Activated CD4-positive, alpha-beta T cell treated with anti-CD3 and anti-CD28 coated beads for 24 hours (primary cell): ENCODE measurements around the gene KIAA2012.

ENCODE experiments used
- DNase-seq, 2 donors: peaks; one replicate each; pipeline ENCODE4 v3.0.0-alpha.2; 2020; ENCODE audit warnings: low read depth in 2 of 2

Gene KIAA2012

DNA sequence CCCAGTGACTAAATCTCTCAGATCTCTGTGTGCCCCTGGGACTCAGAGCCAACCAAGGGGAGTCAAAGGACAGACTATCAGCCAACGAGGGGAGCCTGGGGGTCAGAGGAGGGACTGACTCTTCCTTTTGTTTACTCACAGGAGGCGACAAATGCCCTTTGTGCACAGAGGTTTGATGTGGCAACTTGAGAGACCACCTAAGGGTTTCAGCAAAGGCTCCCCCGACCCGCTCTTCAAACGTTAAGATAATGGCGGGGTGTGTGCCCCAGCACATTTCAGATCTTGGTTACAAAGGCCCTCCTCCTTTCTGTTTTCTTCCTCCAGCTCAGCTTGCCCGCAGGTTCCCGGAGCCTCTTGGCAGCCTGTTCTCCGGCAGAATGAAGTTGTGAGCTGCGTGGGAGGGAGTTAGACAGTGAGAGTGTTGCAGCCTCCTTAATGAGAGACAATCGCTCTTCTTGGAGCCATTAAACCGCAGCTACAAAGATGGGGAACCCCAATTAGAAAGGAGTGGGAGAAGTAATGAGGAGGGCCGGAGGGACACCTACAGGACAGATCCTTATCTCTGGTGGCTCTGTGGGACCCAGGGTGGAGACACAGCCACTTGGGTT, 76.2 kb downstream of the KIAA2012 start:
- no peak for DNase-seq

DNA sequence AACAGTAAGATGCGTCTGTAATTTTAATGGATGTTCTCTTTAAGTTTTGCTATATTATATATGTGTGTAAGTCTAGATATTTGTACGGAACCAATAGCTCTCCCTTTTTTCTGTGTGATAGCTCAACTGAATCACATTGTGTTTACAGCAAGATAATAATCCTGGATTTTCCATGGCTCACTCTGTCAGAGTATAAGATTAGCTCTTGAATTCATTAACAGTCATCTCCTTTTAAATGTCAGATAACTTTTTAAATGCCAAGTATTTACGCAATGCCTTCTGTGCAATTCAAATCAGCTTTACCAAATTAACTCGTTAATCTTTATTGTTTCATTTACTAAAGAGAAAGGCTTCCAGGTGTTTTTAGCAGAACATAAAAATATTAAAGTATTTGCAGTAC, 76.9 kb downstream of the KIAA2012 start:
- DNase-seq, result no peak

DNA sequence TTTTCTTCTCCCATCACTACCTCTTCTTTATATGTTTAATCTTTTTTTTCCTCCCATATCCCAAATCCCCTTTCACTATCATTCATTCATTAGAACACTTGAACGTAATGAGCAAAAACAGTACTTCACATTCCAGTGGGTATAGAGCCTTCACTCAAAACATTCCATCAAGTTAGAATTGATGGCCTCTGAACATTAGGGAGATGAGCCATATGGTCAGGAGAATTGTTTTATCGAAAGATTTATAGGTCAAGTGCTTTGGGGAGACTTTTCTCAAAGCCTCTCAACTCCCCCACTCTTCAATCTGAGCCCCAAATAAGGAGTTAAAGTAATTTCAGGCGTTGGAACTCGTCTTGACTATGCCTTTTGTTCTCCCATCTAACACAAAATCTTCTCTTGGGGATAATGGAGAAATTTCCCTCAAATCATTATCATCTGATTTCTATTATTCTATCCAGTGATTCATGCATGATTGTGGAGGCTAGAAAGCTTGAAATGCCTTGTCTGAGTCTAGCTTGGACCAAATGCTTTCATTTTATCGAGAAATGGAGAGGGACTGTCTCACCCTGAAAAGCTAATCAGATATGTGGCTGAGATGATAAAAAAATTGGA, 79.2 kb downstream of the KIAA2012 start:
- no peak for DNase-seq

DNA sequence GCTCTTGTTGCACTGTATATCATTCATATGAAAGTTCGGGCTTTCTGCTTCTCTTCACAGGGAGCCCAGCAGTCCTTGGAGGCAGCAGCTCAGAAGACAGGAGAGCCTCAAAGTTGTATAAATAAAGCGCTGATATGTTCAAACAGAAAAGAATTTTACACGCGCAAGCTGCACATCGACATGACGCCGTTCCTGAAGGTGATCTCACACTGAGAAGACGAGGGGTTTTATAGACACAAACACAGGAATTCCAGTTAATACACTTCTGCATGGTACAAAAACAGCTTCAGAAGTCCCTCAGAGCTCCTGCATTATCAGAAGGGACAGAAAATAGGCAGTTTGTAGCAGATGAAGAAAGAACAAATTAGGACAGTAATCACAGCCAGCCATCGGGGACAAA, 81.6 kb downstream of the KIAA2012 start:
- DNase-seq, result no peak

DNA sequence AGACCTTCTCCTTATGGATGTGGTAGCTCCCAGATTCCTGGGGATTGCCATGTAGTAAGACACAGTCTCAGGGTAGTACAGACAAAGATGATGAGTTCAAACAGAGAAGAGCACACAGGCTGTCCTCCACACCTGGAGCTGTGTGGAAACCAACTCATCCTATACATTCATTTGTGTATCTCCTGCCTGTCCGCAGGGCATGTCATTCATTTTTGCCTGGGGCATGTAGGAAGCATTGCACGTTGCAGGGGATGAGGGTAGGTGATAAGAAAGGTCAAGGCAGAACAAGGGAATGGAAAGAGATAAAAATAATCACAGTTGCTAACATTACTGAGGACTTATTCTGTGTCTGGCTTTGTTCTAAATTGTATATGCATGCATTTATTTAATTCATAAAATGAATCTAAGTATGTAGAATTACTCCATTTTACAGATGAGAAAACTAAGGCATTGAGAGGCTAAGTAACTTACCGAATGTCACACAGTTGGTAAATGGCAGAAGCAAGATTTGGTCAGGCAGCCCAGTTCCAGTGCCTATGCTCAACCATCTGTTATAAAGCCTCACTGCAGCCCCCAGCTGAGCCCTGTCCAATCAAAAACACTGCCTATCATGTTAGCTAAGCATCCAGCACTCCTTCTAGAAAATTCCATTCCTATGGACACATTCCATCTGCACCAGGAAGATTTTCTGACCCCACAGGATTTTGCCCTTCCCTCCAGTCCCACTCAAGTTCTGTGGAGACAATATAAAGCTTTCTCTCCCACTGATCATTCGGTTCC, 84.3 kb downstream of the KIAA2012 start:
- DNase-seq, result no peak

DNA sequence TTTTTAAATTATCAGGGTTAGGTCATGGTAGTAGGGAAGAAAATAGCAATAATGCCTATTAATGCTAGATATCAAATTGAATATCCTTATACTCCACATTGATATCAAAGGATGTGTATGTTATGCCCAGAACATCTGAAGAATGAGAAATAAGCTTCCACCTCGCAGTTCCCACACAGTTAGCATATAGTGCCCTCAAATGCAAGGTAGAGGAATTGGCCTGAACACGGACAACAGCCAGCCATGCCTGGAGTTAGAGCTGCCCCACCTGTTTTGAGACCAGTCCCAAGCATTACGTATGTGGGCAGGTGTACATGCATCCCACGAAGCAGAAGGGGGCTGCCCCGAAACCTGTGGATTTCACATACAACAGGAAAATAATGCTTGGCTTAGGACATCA, 85.7 kb downstream of the KIAA2012 start:
- no peak for DNase-seq

DNA sequence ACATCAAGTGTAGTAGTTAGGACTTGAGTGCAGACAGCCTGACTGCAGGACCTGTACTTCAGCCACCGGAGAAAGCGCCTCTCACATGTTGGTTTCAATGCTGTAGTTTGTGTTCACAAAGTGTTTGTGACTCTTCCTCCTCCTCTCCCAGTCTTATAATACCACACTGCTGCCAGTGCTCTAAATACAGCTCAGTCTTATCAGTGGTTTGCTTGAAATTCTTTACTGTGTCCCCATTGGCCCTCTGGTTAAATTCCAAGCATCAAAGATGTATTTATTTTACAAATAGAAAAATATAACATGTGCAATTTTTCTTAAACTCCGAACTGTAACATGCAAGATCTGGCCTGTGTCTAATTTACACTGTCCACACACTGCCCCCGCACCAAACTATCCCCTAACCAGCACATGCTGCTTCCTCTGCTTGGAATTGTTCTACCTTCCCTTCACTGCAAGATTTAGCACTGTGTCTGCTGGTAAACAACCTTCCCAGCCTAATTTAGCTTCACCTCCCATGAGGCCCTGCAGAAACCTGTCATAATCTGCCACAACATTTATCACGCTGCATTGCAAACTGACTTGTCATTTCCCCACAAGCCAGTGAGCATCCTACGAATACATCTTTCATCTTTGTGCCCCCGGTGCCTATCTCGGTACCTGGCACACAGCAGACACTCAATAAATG, 88.2 kb downstream of the KIAA2012 start:
- DNase-seq, result no peak

DNA sequence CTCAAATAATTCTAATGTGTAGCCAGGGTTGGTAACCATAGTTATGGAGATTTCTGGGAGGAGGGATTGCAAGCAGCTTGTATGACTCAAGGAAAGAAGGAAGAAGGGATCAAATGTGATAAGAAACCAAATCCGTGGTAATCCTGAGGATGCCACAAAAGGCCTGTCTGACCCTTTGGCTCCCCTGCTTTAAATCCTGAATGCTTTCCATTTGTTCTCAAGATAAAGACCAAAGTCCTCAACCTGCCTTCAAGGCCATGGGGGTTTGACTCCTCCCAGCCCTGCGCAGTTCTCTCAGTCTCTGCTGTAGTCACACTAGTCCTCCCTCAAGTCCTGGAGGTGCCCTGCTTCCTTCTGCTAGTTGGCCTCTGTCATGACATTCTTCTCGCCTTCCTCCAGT, 91.4 kb downstream of the KIAA2012 start:
- no peak for DNase-seq

DNA sequence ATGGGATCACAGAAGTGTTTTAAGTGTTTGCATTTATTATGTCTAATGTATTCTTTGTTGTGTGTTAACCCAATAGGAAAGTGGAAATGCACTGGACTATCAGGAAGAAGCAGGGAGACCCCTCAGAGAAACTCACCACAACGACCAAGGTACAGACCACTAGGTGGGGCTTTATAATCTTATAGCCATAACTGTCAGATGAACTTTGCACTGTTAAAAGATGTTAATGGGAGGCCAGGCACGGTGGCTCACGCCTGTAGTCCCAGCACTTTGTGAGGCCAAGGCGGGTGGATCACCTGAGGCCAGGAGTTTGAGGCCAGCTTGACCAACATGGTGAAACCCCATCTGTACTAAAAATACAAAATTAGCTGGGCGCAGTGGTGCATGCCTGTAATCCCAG, 92.2 kb downstream of the KIAA2012 start:
- DNase-seq, result no peak

DNA sequence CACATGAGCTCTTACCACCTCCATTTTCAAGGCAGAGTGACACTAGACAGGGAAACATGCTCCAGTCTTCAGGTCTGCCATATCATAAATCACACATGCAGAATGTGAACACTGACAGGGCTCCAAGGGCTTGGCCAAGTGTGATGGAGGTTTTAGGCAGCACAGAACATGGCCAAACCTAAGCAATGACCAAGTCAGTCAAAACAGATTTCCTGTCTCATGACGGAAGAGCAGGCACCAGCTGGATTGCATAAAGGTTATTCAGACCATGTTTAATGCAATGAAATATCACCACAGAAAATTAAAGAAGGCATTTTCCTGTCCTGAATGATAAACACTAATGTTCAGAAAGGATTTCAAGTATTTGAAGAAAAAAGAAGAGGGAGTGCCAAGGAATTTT, 92.9 kb downstream of the KIAA2012 start:
- DNase-seq, result no peak

DNA sequence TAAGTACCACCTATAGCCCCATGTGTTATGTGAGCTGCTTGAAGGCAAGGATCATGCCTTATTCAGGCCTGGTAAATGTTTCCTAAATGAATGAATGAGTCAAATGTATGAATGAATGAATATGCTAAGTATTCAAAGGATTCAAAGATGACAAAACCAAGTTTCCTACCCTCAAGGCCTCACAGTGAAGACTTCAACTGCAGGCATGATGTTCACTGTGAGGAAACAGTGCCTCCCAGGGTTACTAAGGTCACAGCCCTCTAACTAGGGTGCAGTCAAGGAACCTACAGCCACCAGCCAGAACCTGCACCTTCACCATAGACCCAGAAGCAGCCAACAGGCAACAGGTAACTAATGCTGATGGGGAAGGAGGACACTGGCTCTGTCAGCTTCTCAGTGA, 96.1 kb downstream of the KIAA2012 start:
- DNase-seq, result no peak

DNA sequence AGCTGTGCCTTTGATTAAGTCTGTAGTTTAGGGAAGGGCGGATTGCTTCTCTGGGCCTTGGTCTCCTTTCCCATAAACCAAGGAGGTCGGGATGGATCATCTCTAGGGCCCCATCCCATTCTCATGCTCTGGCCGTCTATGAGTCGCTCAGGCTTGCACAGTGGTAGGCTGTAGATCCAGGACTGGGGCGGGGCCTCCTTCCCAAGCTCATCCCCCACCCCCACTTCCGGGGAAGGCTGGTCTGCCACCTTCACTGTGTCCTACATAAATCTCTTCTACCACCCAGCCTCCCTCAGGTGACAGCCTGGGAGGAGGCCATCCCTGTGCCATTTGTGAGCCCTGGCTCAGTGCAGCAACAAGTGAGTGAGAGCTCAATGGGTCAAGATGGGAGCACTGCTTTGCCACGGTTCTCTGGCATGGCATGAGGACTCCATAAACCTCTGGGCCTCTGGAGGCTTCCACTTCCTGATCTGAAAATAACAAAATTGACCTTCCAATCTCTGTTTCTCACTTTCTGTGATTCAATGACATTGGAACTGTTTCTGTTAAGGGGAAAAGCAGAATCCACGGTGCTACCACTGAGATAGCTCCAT, 96.9 kb downstream of the KIAA2012 start:
- DNase-seq, result no peak

DNA sequence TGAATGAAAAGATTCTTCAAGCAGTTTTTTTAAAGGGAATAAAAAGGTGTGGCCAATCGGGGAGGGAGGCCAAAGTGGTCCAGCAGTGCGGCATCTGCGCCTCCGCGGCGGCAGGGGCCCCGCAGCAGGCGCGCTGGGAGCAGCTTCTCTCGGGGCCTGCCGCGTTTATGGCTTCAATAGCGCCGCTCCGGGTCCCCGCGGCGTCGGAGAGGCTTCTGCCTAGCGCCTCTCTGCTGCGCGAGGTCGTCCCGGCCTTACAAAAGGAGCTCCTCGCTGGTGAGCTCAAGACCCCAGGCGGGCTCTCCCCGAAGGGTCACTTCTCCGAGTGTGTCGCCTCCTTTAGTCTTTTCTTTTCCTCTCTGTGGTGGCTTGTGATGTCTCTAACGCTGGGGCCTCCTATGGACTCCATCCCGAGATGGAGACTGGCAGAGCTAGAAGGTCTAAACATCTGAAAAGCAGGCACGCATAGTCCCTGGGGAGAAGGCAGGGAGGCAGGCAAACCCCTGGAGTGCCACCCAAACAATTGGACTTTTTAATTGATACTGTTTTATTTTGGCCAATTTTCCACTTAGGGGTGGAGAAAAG, 98.3 kb downstream of the KIAA2012 start:
- DNase-seq, result no peak

DNA sequence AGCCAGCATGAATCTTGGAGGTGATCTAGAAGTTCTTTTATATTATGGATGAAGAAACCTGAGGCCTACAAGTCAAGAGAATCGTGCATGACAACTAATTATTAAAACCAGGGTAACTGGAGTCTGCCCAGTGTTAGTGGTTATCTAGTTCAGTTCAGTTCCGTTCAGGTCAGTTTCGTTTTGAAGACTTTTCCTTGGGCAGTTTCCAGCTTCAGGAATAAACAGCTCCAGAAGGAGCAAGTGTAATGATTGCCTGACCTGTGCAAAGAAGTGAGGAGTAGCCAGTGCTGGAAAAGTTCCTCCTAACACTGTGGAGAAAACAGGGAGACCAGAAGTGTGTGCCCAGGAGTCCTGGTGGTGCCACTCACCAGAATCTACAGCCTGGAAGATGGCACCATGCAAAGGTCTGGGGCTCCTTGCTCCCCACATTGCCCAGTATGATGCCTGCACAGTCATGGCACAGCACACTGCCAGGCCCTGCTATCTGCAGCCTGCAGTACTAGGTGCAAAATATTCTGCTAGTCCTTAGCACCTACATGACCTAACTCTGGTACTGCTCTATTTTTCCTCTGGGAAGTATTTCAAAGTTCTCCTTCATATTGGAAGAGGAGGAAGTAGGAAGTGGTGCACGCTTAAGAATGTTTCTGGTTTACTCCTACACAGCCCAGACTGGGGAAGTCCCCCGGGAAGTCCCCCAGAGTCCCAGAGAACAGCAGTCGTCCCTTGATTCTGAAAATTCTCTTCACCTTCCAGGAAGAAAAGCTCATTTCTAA, 99.6 kb downstream of the KIAA2012 start:
- peak in 1 of 2 donors; percentile 22 for DNase-seq

DNA sequence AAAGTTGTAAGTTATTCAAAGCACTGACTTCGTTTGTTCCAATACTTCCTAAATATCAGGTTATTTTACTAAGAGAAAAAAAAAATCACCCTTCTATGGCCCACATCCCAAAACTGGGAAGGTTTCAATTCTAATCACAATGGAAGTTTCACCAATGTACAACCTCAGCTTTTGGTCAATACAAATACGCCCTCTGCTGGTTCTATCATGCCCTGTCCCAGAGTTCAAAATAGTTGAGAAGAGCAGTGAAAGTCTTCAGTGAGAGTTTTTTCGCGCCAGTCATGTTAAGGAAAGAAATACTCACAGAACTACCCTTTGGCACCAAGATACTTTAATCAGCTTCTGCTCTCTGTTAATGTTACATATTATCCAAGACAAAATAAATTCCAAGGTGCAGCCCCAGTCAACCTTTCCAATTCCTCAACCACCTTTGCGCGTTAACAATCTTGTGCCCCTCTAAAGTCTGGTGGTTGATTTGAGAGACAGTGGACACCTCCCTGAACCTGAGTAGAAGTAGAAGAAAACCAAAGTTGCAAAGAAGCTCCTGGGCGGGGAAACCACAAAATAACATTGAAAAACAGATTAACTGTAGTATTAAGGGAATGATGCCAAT, 105.4 kb downstream of the KIAA2012 start:
- peak in 1 of 2 donors; percentile 38 for DNase-seq

DNA sequence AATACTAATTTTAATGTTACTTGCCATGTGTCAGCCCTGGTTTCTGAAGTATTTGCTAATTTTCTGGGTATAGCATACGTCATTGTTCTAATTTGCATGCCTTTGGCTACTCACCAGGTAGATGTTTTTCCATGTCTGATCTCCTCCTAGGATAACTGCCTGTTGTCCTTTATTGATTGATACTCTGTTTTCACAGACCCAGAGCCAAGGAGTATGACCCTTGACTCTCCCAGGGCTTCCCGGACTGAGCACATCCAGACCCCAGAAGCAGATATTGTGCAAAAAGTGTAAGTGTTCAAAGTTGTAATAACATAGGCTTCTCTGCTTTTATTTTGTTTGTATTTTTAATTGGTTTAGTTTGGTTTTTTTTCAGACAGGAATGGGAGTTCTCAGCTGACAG, 111.5 kb downstream of the KIAA2012 start:
- DNase-seq, result no peak

DNA sequence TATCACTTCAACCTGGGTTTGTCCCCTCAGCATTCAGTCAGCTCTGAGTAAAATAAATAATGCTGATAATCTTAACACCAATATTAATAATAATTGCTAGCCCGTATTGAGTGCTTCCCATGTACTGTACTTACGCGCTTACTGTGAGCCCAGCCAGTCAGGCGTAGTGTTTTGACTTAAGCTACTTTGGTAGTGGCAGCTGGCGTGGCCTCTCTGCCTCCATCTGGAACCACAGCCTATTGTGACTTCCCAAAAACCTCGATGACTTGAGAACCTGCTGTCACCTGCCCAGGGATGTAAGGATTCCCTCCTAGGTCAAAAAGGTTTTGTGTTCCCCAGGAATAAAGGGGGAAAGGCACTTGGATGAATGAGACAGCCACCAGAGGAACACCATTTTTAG, 112.1 kb downstream of the KIAA2012 start:
- no peak for DNase-seq

DNA sequence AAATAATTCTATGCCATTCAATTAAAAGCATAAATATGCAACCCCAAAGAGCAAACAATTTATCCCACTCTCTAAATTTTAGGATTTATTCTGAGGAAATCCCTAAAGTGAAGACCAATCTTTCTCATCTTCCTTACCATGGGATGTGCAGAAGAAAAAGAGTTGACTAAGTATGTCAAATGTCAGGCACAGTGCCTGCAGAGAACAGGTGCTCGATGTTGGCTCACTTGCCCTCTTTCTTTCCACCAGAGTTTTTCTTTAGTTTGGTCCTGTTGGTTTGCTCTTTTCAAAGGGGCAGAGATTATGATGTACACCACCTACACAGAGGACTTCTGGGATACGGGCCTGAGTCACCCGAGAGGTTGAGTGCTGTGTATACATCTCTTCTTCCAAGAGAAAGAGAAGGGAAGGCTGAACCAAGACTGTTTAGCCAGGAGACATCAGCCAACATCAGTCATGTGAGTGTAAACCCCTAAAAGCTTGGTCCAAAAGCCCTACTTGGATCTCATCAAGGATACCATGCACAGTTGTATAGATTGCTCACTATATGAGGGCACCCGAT, 113.7 kb downstream of the KIAA2012 start:
- DNase-seq, result no peak

DNA sequence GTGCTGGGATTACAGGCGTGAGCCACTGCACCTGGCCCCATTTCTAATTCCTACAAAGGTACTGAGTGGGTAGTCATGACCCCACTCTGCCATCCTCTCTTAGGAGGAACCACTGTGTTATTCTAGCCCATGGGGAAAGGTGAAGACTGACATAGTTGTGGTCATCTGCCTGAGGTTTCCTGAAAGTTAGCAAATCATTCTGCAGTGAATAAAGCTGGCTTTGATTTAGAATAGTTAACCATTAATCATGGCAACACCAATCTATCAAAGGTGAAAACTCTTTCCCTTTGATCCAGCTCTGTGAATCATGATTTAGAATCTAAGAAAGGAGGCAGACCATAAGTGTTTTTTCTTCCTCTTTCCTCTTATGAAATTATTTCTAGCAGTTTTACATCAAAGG, 114.5 kb downstream of the KIAA2012 start:
- no peak for DNase-seq

DNA sequence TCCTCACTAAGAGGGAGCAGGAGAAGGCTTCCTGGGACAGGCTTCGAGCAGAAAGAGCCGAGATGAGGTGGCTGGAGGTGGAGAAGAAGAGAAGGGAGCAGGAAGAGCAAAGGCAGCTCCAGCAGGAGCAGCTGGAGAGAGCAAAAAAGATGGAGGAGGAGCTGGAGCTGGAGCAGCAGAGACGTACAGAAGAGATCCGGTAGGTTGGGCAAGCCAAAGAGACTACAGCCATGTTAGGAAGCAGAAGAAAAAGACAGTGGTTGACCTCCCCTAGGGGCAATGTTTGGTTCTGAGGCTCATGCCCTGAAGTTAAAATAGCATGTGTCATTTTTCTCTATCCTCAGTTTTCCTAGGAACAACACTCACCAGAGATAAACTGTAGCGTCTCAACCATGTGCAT, 120.2 kb downstream of the KIAA2012 start:
- DNase-seq, result no peak
